H7 (cell line): Measurements from ENCODE around the gene ANKLE1. TPM values are rescaled to one million over a fixed set of nuclear protein-coding genes. Genes with fewer than 3 reads are reported as not detected.

Source experiments
- DNase-seq: peaks from one replicate; pipeline ENCODE4 v3.0.0; 2012
- H3K27me3 ChIP-seq: 2 replicates; pipeline ENCODE4 v1.6.0; 2011; ENCODE audit warnings: mild to moderate bottlenecking, low read length; ENCODE audit not compliant: control insufficient read depth, insufficient read depth
- H3K36me3 ChIP-seq: replicated peaks from 2 replicates; pipeline ENCODE4 v1.5.1; 2011; ENCODE audit warnings: low read length; ENCODE audit not compliant: control insufficient read depth, insufficient read depth
- H3K4me3 ChIP-seq: 2 replicates; pipeline ENCODE4 v1.5.1; 2011; ENCODE audit warnings: low read depth, mild to moderate bottlenecking, control low read depth, low read length, moderate library complexity; ENCODE audit not compliant: insufficient read depth
- total RNA-seq: library from RNA; depleted of rRNA; stranded (reverse); fragments of >200 nt; shearing (Covaris generic); gene quantifications from 2 replicates; pipeline ENCODE4 v1.2.3, GENCODE V29; 2014

The ANKLE1 gene
- total RNA-seq, 1 experiment from 2014 or later, result 18.0 TPM

DNA sequence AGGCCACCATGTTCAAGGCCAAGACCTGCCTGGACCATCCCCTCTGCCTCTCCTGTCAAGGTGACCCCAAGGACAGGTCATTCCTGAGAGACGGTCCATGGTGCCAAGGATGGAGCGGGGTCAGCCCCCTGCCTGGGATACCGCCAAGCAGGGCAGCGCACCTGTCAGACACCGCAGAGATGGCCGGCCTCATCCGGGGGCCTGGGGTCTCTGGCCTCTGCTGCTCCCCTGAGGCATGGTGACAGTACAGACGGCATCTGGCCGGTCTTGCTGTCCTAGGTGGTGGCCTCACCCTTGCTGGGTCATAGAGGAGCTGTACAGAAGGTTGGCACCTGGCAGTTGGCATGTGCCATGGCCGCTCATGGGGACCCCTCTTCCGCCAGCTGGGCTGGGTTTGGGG is 38.7 kb downstream of the ANKLE1 start:
- no peak overlapping the region for H3K4me3 ChIP-seq
- H3K36me3 ChIP-seq, result peaks cover 10% of the 10 kb centered on the region
- DNase-seq, result peak; percentile 44
- H3K27me3 ChIP-seq, result no peaks in the 10 kb centered on the region

DNA sequence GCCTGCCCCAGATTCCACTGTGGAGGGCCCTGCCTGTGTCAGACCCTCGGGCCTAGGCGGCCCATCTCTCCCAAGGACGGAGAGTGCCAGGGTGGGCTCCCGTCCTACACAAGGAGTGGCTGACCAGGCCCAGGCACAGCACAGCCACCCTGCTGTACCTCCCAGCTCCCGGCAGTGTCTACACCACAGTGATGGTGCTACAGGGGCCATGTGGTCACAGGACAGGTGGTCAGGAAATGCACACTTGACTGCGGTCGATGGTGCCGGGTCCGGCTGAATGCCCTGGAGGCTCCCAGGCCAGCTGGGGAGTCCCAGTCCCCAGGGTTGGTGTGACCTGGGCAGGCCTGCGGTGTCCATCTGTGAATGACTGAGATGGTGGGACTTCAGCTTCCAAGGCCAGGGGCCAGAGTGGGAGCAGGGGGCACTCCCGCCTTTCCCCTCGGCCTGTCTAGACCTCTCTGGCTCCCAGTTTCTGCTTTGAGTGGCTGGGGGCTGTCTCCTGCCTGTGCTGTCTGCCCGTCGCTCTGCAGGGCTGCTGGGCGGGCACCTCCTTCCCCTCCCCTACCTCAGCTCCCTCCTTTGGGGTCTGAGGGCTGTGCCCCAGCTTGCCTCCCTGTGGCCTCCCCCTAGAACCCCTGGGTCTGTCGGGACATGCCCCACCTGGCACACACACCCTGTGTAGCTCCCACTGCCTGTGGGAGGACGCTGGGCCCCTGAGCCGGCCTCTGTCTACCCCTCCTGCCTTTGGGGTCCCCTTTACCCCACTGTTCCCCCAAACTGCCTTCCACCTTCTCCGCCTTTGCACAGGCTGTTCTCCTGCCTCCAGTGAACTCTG is 40.2 kb downstream of the ANKLE1 start:
- DNase-seq, result peak; percentile 47
- H3K36me3 ChIP-seq, result peaks cover 6% of the 10 kb centered on the region
- H3K4me3 ChIP-seq, result no peak overlapping the region
- H3K27me3 ChIP-seq, result no peaks in the 10 kb centered on the region

DNA sequence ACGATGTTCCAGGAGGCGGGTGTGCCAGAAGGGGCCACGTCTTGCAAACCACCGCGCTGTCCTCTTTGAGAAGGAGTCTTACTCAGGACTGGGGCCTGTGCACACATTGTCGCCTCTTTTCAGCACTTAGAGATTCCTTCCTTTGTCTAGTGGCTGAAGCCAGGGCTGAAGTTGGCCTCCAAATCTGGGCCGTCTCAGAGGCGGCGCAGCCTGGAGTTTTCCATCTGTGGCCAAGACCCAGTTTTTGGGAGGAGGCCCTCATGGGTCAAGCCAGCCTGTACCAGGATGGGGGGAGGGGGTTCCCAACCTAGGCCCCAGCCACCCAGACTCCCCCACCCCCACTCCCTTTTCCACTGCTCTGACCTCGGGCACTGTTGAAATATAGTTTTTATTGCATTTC is 41.2 kb downstream of the ANKLE1 start:
- H3K4me3 ChIP-seq, result no peak overlapping the region
- H3K27me3 ChIP-seq, result no peaks in the 10 kb centered on the region
- peaks cover 6% of the 10 kb centered on the region for H3K36me3 ChIP-seq
- no peak for DNase-seq

DNA sequence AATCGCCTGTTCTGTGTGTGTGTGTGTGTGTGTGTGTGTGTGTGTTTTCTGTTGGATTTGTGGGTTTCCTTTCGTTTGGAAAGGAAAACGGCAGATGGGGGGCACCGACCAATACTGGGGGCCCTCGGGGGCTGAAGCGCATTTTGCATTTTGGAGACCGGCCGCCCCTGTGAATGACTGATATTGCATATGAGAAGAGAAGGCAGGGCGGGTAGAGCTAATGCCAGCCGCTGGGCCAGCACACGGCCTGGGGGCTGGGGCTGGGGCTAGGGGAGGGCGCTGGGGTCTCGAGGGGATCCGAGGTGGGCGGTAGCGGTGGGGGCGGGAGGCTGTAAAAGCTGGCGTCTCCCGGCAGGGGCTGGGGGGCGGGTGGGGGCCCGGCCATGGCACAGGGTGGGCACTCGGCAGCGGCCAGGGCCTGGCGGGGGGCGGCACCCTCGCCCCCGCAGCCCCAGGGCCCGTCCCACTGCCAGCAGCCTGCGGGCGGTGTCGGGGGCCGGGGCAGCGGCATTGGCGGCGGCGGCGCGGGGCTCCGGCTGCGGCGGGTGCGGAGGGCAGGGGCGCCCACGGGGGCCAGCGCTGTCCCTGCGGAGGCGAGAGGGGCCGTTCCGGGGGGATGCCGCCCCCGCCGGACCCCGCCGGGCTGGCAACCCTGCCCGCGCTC is 41.7 kb downstream of the ANKLE1 start:
- Histone ChIP-seq H3K4me3 (no peak overlapping the region), H3K36me3 (peaks cover 6% of the 10 kb centered on the region), H3K27me3 (no peaks in the 10 kb centered on the region)
- DNase-seq, result peak; percentile 71

DNA sequence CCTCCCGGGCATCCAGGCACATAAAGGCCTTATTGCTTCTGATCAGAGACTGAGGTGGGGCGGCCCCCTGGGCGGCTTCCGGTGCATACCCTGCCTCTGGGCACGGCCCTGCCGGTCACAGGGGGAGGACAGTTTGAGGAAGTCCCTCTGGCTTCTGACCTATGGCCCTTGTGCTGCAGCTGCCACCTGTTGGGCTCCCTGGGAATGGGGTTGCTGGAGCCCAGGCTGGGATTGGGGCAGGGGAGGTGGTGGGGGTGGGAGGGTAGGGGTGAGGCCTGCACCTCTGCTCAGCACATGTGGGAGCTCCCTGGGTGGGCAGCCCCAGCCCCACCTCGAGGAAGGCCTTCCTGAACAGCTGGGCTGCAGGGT is 42.2 kb downstream of the ANKLE1 start:
- Histone ChIP-seq H3K27me3 (peaks cover 3% of the 10 kb centered on the region), H3K4me3 (no peak overlapping the region), H3K36me3 (peaks cover 6% of the 10 kb centered on the region)
- DNase-seq, result no peak

DNA sequence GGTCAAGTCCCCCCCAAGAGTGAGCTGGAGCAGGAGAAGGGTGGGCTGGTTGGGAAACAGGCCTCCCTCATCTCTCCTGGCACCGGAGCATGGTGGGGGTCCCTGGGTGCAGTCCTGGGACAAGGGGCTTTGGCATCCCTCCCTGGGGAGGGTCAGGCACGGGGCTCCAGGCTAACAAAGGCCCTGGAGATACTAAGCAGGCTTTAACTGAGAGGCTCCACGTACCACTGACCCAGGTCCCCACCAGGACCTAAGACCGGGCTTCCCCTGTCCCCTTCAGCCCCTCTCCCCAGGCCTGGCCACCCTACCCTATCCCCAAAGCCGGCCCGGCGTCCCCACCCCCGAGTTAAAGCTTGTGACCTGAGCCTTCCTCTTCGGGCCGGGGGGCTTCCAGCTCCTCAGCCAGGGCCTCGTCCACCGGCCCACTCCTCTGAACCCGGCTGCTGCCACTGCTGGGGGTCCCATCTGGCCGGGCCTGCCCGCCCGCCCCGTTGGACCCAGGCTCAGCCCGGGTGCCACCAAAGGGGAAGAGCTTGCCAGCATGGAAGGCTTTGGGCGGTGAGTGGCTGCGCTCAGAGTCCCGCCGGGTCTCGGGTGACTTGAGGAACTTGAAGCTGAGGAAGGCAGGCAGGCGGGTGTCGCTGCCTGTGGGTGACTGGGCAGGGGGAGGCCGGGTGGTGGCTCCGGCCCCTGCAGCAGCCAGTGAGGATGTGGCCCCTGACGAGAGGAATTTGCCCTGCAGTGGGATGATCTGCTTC is 42.8 kb downstream of the ANKLE1 start:
- no peak for DNase-seq
- peaks cover 9% of the 10 kb centered on the region for H3K27me3 ChIP-seq
- peaks cover 4% of the 10 kb centered on the region for H3K36me3 ChIP-seq
- H3K4me3 ChIP-seq, result no peak overlapping the region

DNA sequence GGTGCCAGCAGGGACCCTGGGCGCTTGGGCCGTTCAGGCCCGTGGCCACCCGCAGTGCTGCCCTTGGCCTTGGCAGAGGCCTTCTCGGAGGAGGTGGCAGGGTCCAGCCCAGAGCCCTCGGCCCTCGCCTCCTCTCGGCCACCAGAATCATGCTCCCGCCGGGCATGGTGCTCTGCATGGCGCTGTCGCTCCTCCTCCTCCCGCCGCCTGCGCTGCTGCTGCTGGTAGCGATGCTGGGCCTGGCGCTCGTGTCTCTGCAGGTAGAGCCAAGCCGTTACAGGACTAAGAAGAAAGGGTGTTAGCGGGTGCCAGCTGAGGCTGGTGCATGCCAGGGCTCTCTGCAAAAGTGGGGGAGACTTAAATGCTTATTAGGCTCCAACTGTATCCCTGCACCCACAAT is 43.4 kb downstream of the ANKLE1 start:
- peaks cover 1% of the 10 kb centered on the region for H3K36me3 ChIP-seq
- no peak overlapping the region for H3K4me3 ChIP-seq
- DNase-seq, result no peak
- peaks cover 13% of the 10 kb centered on the region for H3K27me3 ChIP-seq

DNA sequence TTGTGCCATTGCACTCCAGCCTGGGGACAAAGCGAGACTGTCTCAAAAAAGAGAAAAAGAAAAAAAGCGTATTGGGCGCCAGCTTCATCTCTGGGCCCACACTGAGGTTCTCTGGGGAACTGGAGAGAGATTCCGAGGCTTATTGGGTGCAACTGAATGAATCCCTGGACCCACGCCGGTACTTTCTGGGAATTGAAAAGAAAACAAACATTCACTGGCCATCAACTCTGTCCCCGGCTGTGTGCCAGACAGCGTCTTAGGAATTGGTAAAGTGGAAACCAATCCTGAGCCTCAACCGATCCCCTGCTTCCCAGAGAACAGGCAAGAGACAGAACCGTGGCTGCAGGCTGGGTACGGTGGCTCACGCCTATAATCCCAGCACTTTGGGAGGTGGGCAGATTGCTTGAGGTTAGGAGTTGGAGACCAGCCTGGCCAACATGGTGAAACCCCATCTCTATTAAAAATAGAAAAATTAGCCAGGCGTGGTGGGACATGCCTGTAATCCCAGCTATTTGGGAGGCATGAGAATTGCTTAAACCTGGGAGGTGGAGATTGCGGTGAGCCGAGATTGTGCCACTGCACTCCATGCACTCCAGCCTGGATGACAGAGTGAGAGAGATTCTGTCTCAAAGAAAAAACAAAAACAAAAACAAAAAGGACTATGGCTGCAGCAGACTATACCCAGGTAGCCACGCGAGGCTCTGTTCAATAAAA is 44.3 kb downstream of the ANKLE1 start:
- Histone ChIP-seq H3K36me3 (peaks cover 1% of the 10 kb centered on the region; the same call in 1 of the 2 replicates), H3K27me3 (peaks cover 13% of the 10 kb centered on the region), H3K4me3 (no peak overlapping the region)
- no peak for DNase-seq

DNA sequence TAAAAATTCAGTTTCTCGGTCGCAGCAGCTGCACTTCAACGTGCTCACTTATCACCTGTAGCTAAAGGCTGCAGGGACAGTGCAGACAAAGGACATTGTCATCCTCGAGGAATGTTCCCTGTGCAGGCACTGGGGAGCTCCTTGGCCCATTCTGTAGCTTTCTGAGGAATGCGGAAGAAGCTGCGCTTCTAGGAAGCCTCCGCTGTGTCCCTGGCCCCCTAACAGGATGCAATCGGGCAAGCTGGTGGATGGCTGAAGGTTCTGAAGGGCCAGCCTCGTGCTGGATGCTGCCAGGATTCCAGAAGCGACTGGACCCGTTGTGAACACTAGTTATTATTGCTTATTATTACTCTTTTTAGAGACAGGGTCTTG is 44.9 kb downstream of the ANKLE1 start:
- DNase-seq, result no peak
- H3K4me3 ChIP-seq, result no peak overlapping the region
- peaks cover 13% of the 10 kb centered on the region for H3K27me3 ChIP-seq
- H3K36me3 ChIP-seq, result peaks cover 1% of the 10 kb centered on the region; the same call in 1 of the 2 replicates

DNA sequence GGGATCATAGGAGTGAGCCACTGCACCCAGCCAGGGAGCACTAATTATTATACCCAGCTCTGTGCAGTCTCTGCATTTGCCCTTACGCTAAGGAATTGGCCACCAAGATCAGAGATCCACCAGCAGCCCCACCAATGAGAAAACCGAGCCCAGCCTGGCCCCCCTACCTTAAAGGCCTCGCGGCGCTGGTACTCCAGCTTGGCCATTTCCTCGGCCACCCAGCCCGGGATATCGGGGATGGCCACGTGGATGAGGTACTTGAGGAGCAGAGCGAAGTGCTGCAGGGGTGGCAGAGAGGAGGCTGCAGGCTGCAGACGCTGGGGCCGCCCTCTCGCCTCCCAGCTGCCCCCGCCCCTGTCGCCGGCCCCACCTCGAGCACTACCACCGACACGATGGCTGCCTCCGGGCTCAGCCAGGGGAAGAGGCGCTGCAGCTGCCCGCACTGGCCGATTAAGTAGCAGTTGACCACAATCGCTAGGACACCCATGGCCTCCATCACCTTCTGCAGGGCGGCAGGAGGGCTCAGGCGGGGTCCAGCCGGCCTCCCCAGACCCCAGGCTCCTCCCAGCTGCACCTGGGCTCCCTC is 45.5 kb downstream of the ANKLE1 start:
- Histone ChIP-seq H3K36me3 (peaks cover 1% of the 10 kb centered on the region; the same call in 1 of the 2 replicates), H3K4me3 (peak overlapping the region; percentile 74), H3K27me3 (peaks cover 13% of the 10 kb centered on the region)
- DNase-seq, result no peak

DNA sequence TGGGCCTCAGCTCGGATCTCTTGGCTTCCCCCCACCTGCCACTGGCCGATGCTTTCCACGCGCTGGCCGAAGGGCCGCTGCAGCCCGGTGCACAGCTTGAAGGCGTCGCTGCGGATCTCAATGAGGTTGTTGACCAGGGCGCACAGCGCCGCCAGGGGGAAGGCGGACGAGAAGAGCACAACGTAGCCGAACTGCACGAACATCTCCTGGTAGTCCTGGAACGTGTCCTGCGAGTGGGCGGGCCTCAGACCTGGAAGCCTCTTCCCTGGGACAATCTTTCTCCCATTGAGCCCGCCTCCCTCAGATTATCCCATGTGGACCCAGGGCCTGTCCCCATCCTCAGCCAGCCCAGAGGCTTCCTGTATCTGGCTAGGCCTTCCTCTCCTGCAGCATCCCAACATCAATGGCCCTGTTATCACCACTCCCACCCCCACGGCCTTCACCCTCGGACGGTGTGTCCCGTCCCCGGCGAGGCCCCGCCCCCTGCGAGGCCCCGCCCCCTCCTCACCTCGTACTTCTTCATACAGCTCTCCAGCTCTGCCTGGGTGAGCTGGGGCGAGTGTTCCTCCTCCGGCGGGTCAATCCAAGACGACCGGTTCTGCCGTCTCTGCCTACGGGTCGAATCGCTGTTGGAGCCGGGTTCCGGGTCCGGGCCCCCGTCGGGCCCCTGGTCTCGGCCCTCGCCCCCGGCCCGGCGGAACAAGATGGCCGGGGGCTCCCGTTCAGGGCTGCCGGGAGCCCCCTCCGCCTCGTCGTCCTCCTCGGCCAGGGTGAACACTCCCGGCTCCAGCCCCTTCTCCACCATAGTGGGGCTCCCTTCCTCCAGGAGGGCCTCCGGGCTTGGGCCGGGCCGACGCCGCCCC is 46.2 kb downstream of the ANKLE1 start:
- peaks cover 1% of the 10 kb centered on the region; the same call in 1 of the 2 replicates for H3K36me3 ChIP-seq
- peak; percentile 97 for DNase-seq
- peak overlapping the region; percentile 74 for H3K4me3 ChIP-seq
- peaks cover 13% of the 10 kb centered on the region for H3K27me3 ChIP-seq

DNA sequence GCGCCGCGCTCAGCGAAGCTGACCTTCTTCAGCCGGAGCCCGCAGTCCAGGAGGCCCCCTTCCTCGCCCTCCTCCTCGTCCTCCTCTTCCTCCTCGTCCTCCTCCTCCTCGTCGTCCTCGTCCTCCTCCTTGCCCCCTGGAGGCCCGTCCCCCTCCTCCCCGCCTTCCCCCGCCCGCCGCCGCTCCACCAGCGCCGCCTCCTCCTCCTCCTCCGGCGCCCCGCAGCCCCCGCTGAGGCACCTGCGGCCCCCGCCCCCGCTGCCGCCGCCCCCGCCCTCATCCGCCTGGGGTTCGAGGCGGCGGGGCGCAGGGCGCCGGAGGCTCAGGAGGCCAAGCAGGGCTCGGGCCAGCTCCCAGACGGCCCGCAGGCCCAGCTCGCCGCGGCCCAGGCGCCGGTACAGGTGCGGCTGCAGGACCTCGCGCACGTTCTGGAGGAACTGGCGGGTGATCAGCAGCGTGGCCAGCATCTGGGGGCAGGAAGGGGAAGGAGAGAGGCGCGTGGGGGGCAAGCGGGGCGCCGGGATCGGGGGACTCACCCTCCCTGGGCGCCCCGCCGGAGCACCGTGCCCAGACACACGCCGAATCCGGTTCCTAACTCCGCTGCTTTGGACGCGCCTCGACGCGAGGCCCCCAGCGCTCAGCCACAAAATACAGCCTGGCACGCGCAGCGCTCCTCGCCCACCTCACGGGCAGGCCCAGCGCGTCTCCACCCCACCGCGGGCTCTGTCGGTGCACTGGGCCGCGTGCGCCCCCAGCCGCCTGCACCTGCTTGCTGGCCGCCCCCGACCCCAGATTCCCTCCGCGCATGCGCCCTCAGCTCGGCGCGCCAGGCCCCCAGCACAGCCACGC is 47.0 kb downstream of the ANKLE1 start:
- peak overlapping the region; percentile 74 for H3K4me3 ChIP-seq
- H3K27me3 ChIP-seq, result peaks cover 13% of the 10 kb centered on the region
- peaks cover 1% of the 10 kb centered on the region; the same call in 1 of the 2 replicates for H3K36me3 ChIP-seq
- peak; percentile 92 for DNase-seq
